Stimulated activated effector memory CD8-positive, alpha-beta T cell treated with anti-CD3 and anti-CD28 coated beads, Interleukin-12 subunit alpha, Interleukin-12 subunit beta, amount 100 ng/mL, for 72 hours (primary cell): ENCODE data around the gene IFRD2.

ENCODE experiments used
- ATAC-seq: fragments of 150-1000 bp; cut with Tn5 transposase; 2 replicates; pipeline ENCODE4 v1.10.0; 2021
- DNase-seq, 2 donors: peaks; one replicate each; pipeline ENCODE4 v3.0.0; 2021 to 2022; ENCODE audit warnings: low spot score in 2 of 2
- H3K27ac Mint-ChIP-seq: one replicate; pipeline ENCODE4 v1.8.0; 2022; ENCODE audit warnings: mild to moderate bottlenecking, mixed read lengths
- H3K36me3 Mint-ChIP-seq: one replicate; pipeline ENCODE4 v1.8.0; 2022; ENCODE audit warnings: mild to moderate bottlenecking, mixed read lengths
- H3K4me1 Mint-ChIP-seq: one replicate; pipeline ENCODE4 v1.8.0; 2022; ENCODE audit warnings: mixed read lengths
- H3K4me3 Mint-ChIP-seq: one replicate; pipeline ENCODE4 v1.8.0; 2022; ENCODE audit warnings: mild to moderate bottlenecking, mixed read lengths
- H3K9me3 Mint-ChIP-seq: one replicate; pipeline ENCODE4 v1.8.0; 2022; ENCODE audit warnings: mixed read lengths

The IFRD2 gene

GRCh38 chr3:50298836-50299637 is 6.8 kb upstream of the IFRD2 start, which contains the start of the genes HYAL3 and NAA80:
TSS of gene HYAL3 (minus strand) at chr3:50299405. CDS start at chr3:50295602, 3,803 bp downstream.
TSS of gene NAA80 (minus strand) at chr3:50299405. CDS start at chr3:50297463, 1,942 bp downstream.
- Mint-ChIP-seq H3K27ac (peak within 1 kb of the TSS; percentile 97), H3K4me3 (peak within 1 kb of the TSS; percentile 98), H3K9me3 (no peaks in the 10 kb centered on the region), H3K36me3 (peaks cover 7% of the 10 kb centered on the region), H3K4me1 (peaks cover 39% of the 10 kb centered on the region)
- DNase-seq, result peak; percentile 95 to 99
- peak; percentile 90 for ATAC-seq

- DNase-seq (no peak), ATAC-seq (no peak)
- Mint-ChIP-seq H3K9me3 (no peaks in the 10 kb centered on the region), H3K4me1 (peaks cover 40% of the 10 kb centered on the region), H3K27ac (peak overlapping the region; percentile 97), H3K4me3 (peak overlapping the region; percentile 98), H3K36me3 (peaks cover 7% of the 10 kb centered on the region)
Observed at GRCh38 chr3:50297896-50298725, 5.9 kb upstream of the IFRD2 start.

- H3K36me3 Mint-ChIP-seq, result peaks cover 11% of the 10 kb centered on the region
- peak overlapping the region; percentile 71 for H3K27ac Mint-ChIP-seq
- no peaks in the 10 kb centered on the region for H3K9me3 Mint-ChIP-seq
- ATAC-seq, result no peak
- peak overlapping the region; percentile 98 for H3K4me3 Mint-ChIP-seq
- no peak for DNase-seq
- peaks cover 42% of the 10 kb centered on the region for H3K4me1 Mint-ChIP-seq
Observed at GRCh38 chr3:50297384-50297775, 5.2 kb upstream of the IFRD2 start.

- DNase-seq (no peak), ATAC-seq (no peak)
- Mint-ChIP-seq H3K27ac (peak overlapping the region; percentile 71), H3K4me3 (peak overlapping the region; percentile 98), H3K9me3 (no peaks in the 10 kb centered on the region), H3K4me1 (peaks cover 44% of the 10 kb centered on the region), H3K36me3 (peaks cover 15% of the 10 kb centered on the region)
Observed at GRCh38 chr3:50296721-50297383, 4.6 kb upstream of the IFRD2 start.

DNA sequence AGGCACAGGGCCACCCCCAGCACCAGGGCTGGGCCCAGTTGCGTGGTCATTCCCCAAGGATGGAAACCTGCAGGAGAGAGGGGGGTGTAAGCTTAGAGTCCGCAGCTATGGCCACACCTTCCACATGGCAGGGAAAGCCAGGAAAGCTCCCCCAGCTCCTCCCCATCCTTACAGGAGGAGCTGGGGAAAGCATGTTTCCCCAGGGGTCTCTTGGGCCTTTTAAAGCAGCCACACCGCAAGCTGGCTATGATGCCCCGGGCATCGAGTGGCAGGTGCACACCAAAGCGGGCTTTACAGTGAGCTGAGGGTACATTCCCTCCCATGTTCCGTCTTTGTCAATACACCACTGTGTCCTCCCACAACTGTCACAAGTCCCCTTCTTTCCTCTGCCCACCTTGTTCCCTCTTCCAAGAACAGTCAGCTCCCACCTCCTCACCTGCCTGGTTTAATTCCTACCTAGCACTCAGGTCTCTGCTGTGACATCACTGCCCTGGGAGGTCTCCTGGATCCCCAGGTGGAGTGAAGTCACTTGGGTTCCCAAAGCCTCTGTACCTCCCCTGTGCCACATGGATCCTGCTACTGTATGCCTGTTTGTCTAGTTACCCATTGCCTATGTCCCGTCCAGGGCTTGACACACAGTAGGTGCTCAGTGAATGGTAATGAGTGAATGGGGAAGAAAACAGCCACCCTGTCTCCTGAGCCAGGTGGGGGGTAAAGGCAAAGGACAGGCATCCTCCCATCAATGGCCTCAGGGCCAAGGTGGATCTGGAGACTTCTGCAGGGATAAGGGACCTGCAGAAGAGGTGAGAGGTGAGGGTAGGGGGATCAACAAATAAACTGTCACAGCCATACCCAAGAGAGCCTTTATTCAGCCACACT is 3.6 kb upstream of the IFRD2 start:
- ATAC-seq (no peak), DNase-seq (no peak)
- Mint-ChIP-seq H3K36me3 (peaks cover 21% of the 10 kb centered on the region), H3K4me1 (peaks cover 48% of the 10 kb centered on the region), H3K4me3 (no peak overlapping the region), H3K9me3 (no peaks in the 10 kb centered on the region), H3K27ac (peak overlapping the region; percentile 71)

- no peak overlapping the region for H3K27ac Mint-ChIP-seq
- DNase-seq, result no peak
- peaks cover 42% of the 10 kb centered on the region for H3K4me1 Mint-ChIP-seq
- peaks cover 30% of the 10 kb centered on the region for H3K36me3 Mint-ChIP-seq
- H3K9me3 Mint-ChIP-seq, result no peaks in the 10 kb centered on the region
- no peak for ATAC-seq
- no peak overlapping the region for H3K4me3 Mint-ChIP-seq
Observed at GRCh38 chr3:50294492-50295403, 2.5 kb upstream of the IFRD2 start.

DNA sequence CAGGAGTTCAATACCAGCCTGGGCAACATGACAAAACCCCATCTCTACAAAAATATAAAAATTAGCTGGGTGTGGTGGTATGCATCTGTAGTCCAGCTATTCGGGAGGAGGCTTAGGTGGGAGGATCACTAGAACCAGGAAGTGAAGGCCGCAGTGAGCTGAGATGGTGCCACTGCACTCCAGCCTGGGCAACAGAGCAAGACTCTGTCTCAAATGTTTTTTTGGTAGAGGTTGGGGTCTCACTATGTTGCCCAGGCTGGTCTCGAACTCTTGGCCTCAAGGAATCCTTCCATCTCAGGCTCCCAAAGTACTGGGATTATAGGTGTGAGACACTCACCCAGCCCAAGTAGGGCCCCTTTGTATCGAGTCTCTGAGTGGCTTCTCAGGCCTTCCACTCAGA is 1.9 kb upstream of the IFRD2 start:
- Mint-ChIP-seq H3K9me3 (no peaks in the 10 kb centered on the region), H3K4me3 (no peak overlapping the region), H3K36me3 (peaks cover 34% of the 10 kb centered on the region), H3K27ac (no peak overlapping the region), H3K4me1 (peaks cover 41% of the 10 kb centered on the region)
- no peak for ATAC-seq
- no peak for DNase-seq

- ATAC-seq (no peak), DNase-seq (no peak)
- Mint-ChIP-seq H3K36me3 (peaks cover 39% of the 10 kb centered on the region), H3K9me3 (no peaks in the 10 kb centered on the region), H3K4me3 (peak overlapping the region; percentile 88), H3K4me1 (peaks cover 38% of the 10 kb centered on the region), H3K27ac (peak overlapping the region; percentile 98)
Observed at GRCh38 chr3:50293079-50293801, 1.0 kb upstream of the IFRD2 start.

- no peak overlapping the region for H3K27ac Mint-ChIP-seq
Observed at GRCh38 chr3:50290161-50290641, 2.0 kb downstream of the IFRD2 start.

DNA sequence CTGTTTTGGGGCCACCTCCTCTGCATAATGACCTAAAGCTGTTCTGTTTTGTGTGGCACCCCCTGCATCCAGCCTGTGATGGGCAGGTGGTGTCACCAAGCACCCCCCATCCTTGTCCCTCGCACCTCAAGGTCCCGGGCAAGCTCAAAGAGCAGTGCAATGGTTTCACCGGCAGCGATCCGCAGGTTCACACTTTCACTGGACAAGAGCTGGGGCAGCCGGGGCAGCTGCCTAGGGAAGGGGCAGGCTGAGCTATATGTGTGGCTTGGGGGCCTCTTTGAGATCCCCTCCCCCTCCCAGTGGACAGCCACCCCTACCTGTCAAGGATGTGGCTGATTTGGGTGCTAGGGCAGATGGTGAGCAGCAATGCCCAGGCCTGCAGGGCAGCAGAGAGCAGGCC is 3.1 kb downstream of the IFRD2 start:
- Mint-ChIP-seq H3K9me3 (no peaks in the 10 kb centered on the region), H3K36me3 (peaks cover 57% of the 10 kb centered on the region), H3K4me3 (no peak overlapping the region), H3K4me1 (peaks cover 23% of the 10 kb centered on the region), H3K27ac (no peak overlapping the region)
- ATAC-seq (no peak), DNase-seq (no peak)

More at GRCh38 chr3:50290161-50290641, 2.0 kb downstream of the IFRD2 start:
- Mint-ChIP-seq H3K9me3 (no peaks in the 10 kb centered on the region), H3K36me3 (peaks cover 57% of the 10 kb centered on the region), H3K4me1 (peaks cover 23% of the 10 kb centered on the region), H3K4me3 (peak overlapping the region; percentile 88)
- no peak for ATAC-seq
- no peak for DNase-seq

- Mint-ChIP-seq H3K4me3 (no peak overlapping the region), H3K4me1 (peaks cover 23% of the 10 kb centered on the region), H3K27ac (no peak overlapping the region), H3K36me3 (peaks cover 57% of the 10 kb centered on the region), H3K9me3 (no peaks in the 10 kb centered on the region)
- ATAC-seq (no peak), DNase-seq (no peak)
Observed at GRCh38 chr3:50288387-50289007, 3.7 kb downstream of the IFRD2 start.

GRCh38 chr3:50287262-50287661 is 5.0 kb downstream of the IFRD2 start:
- peaks cover 52% of the 10 kb centered on the region for H3K36me3 Mint-ChIP-seq
- DNase-seq, result no peak
- peaks cover 14% of the 10 kb centered on the region for H3K4me1 Mint-ChIP-seq
- H3K4me3 Mint-ChIP-seq, result no peak overlapping the region
- H3K27ac Mint-ChIP-seq, result peak overlapping the region; percentile 74
- ATAC-seq, result no peak
- no peaks in the 10 kb centered on the region for H3K9me3 Mint-ChIP-seq
